GM12873 (cell line): ENCODE results near the gene COL16A1.

Experiments used
- TF ChIP-seq, protein P1 (sequence below): IDR thresholded peaks from 2 replicates; pipeline ENCODE4 v1.5.1; 2012; ENCODE audit warnings: low read depth, mild to moderate bottlenecking, moderate library complexity, low read length, control low read depth; ENCODE audit not compliant: insufficient read depth; ENCODE audit errors: missing control alignments

COL16A1 gene

DNA sequence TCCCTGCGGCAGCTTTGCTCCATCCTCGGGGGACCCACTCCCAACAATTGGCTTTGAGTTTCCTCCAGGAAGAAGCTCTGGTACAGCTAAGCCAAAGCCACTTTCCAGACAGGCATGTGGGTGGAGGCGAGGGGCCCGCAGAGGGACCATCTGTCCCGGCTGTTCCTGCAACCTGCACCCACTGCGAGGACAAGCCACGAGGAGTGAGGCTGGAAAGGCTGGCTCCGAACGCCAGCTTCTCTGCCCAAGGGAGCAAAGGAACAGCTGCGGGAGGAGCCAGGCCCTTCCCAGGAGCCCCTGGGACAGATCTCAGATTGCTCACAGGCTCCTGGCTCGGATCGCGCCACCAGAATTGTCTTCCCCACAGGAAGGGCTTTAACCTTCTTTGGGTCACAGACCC is 30.8 kb downstream of the COL16A1 start:
- TF ChIP-seq, protein P1, sequence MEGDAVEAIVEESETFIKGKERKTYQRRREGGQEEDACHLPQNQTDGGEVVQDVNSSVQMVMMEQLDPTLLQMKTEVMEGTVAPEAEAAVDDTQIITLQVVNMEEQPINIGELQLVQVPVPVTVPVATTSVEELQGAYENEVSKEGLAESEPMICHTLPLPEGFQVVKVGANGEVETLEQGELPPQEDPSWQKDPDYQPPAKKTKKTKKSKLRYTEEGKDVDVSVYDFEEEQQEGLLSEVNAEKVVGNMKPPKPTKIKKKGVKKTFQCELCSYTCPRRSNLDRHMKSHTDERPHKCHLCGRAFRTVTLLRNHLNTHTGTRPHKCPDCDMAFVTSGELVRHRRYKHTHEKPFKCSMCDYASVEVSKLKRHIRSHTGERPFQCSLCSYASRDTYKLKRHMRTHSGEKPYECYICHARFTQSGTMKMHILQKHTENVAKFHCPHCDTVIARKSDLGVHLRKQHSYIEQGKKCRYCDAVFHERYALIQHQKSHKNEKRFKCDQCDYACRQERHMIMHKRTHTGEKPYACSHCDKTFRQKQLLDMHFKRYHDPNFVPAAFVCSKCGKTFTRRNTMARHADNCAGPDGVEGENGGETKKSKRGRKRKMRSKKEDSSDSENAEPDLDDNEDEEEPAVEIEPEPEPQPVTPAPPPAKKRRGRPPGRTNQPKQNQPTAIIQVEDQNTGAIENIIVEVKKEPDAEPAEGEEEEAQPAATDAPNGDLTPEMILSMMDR: no peak

DNA sequence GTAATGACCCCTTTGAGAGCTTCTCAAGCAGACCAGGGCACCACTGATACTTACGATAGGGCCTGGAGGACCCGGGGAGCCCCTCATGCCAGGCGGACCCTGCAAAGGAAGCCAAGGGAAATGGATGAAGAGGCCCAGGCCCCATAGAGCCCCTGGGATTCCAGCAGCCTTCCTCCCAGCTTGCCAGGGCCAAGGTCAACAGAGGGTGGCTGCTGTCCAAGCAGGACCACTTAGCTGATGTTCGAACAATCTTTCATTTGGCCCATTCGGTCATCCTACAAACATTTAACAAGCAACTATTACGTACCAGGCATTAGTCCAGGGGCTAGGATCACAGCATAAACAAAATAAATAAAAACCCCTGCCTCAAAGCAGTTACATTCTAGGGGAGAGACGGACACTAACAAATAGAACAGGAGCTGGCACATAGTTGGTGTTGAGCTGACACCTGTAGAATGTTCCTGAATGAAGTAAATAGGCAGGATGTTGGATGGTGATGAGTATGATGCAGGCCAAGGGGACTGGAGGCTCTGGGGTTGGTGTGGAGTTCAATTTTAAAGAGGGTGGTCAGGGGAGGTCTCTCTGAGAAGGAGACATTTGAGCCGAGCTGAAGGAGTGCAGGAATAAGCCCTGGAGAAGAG is 32.1 kb downstream of the COL16A1 start:
- TF ChIP-seq, protein P1: no peak

DNA sequence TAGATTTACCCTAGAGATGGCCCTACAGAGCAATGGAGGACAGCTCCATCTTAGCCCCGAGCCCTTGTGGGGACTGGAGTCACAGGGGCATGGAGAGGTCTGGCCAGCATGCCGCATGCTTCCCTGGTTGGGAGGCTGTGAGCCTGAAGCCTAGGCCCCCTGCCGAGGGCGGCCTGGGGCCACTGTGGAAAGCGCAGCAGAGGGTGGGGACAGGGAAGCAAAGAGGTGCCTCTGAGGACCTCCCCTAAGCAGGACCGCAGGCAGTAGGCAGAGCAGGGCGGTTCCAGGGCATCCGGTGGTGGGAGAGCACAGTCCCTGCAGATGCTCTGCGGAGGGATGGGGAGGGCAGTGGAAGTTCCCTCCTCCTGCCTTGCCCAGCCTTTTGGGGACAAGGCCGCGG is 32.7 kb downstream of the COL16A1 start:
- TF ChIP-seq, protein P1: no peak

DNA sequence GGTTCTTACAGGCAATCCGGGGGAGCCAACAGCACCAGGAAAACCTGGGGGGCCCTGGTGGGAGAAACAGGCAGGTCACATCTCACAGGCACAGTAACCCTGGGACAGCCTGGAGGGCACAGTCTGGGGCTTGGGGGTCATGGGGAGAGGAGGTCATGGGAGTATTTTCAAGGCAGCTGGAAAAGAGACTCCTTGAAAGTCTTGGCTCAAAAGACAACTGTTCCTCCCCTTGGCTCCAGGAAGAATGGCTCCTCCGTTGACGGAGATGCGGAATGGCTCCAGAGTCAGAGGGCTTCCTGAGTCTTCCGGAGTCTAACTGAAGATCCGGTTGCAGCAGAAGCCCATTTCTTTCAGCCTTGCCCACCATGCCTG is 33.2 kb downstream of the COL16A1 start:
- TF ChIP-seq, protein P1: no peak

DNA sequence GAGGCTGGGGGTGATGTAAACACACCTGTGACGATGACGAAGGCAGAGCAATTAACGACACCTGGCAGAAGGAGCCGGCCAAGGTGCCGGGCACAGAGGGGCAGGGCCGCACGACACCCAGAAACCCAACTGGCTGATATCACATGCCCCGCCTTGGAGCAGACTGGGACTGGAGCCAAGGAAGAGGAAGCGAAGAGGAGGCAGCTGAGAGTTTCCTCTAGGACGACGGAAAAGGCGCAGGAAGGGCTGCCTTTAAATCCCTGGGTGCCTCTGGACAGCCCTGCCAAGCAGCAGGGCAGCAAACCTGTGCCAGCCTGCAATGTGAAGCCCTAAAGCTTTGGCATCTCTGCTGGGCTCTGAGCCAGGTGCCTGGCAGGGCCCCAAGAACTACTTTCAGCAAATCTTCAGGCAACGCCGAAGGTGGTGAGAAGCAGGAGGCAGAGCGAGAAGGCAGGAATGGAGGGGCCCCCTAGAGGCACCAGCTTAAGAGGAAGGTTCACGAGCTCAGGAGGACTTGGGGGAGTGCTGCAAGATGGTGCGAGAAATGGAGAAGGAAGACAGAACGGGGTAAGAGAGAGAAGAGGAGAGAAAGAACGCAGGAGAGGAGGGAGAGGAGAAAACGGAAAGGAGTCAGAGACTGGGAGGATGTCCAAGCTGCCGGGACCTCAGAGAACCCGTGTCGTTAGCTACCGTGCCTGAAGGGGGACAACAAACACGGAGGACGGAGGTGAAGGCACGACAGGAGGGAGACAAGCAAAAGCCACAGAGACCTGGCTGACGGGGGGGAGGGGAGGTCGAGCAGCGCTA is 33.8 kb downstream of the COL16A1 start:
- TF ChIP-seq, protein P1: peak; percentile 23

DNA sequence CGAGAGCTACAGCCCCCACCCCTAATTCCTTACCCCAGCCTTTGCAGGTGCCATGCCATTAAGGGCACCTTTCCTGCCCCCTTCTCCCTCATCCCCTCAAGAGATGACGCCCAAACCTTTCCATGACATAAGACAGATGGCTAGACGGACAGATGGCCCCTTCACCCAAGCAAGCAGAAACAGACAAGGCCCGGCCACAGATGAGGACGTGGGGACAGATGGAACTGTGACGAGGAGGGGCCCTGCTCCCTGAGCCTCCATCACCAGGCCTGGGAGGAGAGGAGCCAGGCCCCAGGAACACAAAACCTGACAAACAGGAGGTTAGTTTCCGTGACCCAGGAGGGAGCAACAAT is 34.4 kb downstream of the COL16A1 start:
- TF ChIP-seq, protein P1: no peak

DNA sequence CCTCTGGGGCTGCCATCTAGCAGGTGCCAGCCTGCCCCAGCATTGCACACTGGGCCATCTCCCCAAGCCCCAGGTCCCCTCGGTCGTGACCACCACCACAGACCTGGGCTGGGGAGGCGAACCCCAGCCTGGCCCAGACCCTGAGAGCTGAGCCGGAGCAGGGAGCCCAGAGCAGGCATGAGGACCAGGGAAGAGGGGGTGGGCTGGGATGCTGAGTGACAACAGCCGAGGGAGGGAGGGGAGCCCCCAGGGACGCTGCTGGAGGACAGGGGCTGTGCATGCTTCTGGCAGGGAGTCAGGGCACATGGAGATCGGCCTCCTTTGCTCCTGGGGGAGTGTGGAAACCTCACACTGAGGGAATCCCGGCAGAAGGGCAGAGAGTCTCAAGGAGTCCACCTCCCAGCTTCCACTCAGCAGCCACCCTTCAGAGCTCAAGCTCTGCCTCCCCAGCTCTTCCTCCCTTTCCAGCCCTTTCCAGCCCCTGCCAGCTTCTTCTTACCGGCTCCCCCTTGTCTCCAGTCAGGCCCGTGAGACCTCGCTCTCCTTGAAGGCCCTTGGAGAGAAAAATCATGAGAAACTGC is 35.4 kb downstream of the COL16A1 start:
- TF ChIP-seq, protein P1: no peak
